NAMALWA (cell line): ENCODE data around the gene STH.

Experiments
- DNase-seq: peaks from one replicate; pipeline ENCODE4 v3.0.0-alpha.2; 2015; ENCODE audit warnings: low spot score

The STH gene

DNA sequence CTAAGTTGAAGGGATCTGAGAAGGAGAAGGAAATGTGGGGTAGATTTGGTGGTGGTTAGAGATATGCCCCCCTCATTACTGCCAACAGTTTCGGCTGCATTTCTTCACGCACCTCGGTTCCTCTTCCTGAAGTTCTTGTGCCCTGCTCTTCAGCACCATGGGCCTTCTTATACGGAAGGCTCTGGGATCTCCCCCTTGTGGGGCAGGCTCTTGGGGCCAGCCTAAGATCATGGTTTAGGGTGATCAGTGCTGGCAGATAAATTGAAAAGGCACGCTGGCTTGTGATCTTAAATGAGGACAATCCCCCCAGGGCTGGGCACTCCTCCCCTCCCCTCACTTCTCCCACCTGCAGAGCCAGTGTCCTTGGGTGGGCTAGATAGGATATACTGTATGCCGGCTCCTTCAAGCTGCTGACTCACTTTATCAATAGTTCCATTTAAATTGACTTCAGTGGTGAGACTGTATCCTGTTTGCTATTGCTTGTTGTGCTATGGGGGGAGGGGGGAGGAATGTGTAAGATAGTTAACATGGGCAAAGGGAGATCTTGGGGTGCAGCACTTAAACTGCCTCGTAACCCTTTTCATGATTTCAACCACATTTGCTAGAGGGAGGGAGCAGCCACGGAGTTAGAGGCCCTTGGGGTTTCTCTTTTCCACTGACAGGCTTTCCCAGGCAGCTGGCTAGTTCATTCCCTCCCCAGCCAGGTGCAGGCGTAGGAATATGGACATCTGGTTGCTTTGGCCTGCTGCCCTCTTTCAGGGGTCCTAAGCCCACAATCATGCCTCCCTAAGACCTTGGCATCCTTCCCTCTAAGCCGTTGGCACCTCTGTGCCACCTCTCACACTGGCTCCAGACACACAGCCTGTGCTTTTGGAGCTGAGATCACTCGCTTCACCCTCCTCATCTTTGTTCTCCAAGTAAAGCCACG is 28.3 kb downstream of the STH start:
- no peak for DNase-seq

DNA sequence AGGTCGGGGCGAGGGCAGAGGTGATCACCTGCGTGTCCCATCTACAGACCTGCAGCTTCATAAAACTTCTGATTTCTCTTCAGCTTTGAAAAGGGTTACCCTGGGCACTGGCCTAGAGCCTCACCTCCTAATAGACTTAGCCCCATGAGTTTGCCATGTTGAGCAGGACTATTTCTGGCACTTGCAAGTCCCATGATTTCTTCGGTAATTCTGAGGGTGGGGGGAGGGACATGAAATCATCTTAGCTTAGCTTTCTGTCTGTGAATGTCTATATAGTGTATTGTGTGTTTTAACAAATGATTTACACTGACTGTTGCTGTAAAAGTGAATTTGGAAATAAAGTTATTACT is 28.9 kb downstream of the STH start:
- DNase-seq = no peak

DNA sequence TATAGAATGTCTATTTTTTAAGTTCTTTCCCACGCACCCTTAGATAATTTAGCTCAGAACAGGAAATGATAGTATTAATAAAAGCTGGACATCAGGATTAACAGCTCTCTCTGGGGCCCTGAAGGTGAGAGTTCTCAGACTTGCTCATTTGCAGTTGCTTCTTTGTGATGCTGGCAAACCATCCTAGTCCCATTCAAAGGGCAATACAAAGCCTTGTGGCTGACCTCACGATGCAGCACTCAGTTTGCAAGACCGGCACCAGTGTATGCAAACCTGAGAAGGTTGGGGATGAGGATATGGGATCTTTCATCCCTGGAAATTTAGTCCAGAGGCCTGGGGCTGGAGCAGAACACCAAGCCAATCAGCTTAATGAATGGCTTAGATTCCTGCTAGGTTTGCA is 29.3 kb downstream of the STH start:
- DNase-seq = no peak

DNA sequence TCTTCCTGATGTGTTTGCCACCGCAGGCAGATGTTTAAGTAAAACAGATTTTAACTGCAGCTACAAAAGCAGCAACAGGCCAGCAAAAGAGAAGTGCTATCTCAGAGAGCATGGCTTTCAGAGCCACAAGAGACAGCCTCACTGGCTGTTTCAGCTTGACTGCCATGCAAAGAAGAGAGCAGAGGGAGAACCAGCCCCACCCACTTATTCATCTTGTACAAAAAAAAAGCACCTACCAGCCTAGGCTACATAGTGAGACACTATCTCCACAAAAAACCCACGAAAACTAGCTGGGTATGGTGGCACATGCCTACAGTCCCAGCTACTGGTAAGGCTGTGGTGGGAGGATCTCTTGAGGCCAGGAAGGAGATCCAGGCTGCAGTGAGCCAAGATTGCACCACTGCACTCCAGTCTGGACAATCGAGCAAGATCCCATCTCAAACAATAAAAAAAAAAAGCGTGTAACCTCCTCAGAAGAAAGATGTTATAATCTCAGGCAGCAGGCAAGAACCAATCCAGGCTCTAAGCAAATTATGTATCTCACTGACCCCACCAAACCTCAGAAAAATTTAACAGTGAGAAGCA is 30.0 kb downstream of the STH start:
- DNase-seq = peak; percentile 43

DNA sequence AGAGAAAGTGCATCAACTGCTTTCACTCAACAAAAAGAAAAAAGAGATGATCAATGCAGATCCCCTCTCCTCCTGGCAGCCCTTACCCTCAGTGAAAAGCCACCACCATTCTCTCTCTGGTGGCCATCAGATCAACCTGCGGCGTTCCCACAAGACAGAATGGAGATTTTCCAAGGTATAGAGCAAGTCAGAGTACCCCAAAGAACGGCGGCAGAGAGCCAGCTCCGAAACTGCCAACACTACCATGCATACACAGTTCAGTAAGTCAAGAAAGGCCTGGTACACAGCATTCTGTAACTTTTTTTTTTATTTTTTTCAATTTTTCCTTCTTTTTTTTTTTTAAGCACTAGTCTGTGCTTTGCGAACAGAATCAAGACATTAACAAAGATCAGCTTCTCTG is 30.6 kb downstream of the STH start:
- no peak for DNase-seq

DNA sequence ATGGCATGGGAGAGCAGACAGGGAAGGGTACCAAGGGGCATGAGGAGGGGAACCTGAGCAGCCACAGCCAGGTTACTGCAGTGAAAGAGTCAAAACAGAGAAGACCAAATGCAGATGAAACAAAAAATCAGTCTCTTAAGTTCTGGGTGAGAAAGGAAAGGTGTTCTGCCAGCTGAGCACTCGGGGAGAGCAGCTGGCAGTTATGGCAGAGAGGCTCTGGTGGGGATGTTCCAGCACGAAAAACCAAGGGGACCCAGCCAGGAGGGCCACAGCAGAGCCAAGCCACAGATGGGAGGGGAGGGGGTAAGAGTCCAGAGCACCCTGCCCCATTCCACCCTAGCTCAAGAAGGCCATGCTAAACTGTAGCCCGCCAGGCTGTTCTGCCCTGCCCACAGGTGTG is 31.7 kb downstream of the STH start:
- no peak for DNase-seq

DNA sequence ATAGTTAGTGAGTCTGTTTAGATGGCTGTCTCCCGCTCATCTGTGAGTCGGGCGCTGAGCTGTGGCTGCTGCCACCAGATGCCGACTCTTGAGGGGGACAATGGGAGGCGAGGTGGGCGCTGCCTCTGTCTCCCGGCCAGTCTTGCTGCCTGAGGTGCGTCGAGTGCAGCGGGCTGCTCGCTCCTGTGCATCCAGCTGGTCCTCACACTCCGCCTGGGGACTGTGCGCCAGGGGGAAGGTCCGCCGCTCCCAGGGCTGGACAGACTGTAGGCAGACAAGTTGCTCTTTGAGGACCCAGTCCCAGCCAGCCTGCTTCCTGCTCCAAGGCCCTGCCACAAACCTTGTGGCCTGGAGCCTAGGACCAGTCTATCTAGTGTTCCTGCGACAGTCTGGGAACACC is 32.4 kb downstream of the STH start:
- no peak for DNase-seq

DNA sequence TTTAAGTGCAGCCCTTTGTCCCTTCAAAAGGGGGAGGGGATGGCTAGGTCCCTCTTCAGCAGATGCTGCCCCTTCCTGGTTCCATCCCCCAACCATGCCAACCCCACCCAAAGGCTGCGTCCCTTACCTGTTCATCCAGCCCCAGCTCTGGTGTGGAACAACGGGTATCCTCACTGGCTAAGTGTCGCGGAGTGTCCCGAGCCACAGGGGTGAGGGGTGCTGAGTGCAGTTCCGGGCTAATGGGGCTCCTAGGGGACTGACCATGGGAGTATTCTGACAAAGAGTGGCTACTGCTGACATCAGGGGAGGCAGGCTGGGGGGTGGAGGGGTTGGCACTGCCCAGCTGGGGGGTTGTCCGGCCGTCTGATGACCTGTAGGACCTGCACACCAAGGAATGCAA is 32.9 kb downstream of the STH start:
- DNase-seq = no peak

DNA sequence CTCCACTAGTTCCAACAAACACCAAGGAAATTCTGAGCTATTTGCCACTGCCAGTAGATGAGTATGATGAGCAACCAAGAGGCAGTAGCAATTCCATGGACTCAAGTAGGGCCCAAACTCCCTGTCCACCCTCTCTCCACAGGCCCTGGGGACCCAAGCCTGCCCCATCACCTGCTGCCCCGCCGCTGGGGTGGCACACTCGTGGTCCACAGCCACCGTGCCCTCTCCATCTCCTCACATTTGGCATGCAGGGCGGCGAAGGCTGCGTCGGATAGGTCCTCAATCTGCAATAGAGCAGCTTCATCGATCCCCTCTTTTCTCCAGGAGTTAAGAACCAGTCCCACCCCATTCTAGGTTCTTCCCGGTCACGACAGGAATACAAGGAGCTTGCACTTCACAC is 33.9 kb downstream of the STH start:
- no peak for DNase-seq

DNA sequence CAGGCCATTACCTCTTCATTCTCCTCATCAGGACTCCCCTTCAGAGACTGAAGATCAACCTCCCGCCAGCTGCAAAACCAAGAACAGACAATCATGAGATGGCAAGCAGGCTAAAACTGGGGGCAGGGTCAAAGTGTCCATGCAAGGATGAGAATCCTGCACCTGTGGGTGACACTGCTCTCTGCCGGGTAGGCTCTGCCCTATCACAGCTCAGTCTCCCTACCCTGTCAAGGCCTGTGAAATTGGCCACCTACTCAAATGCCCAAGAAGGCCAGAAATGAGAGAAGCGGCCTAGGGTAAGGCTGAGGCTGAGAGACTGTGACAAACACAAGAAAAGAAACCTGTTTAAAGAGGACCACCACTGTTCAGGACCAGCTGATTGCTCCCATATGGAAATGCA is 34.3 kb downstream of the STH start:
- DNase-seq = no peak

DNA sequence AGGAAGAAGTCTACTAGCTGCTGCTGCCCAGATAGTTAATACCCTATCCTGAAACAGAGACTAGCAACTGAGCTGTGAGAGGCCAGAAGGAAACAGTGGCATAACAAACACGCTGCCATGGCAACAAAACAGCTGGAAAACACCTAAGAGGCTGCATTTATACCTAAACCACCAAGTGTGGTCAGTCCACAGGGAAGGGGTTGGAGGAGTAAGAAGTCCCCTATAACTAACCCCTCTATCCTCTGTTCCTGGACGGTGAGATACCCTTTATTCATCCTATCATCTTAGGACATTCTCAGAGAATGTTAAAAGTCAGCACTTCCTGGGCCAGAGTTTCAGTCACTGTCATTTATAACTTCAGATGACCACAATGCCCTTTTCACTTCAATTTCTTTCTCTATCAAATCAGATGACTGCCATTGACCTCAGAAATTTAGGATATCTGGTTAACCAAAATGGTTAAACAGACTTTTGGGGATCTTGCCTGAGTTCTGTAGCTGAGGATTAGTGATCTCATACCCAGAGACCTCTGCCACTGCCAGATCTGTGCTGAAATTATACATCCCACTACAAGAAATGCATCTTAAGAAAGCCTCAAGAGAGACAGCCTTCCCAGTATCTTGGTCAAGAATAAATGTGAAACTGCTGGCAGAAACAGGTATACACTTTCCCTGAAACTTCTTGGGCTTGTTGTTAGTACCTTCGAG is 36.2 kb downstream of the STH start:
- peak; percentile 30 for DNase-seq

DNA sequence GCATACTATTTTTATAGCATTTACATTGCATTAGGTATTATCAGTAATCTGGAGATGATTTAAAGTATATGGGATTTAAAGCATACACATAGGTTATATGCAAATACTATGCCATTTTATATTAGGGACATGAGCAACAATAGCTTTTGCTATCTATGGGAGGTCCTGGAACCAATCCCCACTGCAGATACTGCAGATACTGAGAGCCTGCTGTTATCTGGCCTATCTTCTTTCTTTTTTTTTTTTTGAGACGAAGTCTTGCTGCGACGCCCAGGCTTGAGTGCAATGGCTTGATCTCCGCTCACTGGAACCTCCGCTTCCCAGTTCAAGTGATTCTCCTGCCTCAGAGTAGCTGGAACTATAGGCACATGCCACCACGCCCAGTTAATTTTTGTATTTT is 37.4 kb downstream of the STH start:
- no peak for DNase-seq

DNA sequence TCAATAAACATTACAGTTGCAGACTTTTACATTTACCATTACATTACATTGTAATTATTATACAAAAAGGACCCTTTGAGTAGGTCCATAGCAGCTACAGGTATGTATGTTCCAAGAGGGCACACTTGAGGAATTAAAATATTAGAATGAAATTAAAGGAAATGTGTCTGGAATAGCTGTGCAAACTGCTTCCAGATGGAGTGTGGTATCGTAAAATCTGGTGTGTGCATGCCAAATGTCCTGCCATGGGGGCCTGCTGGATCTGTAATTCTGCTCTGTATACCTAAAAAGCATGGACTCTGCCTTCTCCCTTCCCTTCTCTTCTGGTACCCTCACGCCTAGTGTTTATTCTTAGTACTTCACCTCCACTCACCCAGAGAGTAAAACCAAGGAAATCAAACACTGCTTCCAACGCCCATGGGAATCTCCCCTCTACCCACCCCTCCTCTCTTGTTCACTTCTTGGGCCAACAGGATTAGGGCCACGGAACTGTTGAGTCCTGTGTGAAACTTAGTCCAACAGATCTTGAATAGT is 38.7 kb downstream of the STH start:
- DNase-seq = no peak

DNA sequence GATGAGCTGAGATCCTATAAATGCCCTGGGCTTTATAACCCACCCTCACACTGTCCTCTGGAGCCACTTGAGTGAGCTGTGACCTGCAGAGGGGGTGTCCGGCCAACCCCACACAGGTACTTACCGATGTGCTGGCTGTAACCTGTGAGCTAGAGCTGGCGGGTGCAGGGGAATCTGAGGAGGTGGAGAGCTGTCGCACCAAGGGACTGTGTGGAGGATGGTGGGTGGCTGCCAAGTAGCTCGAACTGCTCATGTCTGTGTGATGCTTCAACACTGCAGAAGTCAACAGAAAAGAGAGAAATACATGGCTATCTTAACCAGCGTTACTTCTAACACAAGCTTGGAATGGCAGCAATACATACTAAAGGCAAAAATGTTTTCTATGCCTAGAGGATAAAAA is 39.4 kb downstream of the STH start:
- DNase-seq = no peak

DNA sequence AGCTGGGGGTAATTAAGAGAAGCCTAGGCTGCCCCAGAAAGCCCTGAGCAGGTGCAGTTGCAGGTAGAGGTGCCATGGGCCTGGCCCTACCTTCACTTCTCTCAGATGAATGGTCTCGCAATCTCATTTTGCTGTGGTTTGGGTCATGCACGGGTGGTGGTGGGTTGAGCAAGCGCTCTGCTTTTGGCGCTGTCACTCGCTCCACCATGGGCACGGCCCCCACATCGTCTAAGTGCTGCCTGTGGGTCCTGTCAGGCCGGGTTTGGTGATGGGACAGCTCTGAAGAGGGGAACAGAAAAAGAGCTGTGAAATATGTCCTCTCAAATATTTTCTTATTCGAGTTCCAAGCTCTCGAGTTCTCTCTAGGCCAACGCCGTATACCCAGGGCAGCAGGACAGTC is 39.9 kb downstream of the STH start:
- DNase-seq = no peak

DNA sequence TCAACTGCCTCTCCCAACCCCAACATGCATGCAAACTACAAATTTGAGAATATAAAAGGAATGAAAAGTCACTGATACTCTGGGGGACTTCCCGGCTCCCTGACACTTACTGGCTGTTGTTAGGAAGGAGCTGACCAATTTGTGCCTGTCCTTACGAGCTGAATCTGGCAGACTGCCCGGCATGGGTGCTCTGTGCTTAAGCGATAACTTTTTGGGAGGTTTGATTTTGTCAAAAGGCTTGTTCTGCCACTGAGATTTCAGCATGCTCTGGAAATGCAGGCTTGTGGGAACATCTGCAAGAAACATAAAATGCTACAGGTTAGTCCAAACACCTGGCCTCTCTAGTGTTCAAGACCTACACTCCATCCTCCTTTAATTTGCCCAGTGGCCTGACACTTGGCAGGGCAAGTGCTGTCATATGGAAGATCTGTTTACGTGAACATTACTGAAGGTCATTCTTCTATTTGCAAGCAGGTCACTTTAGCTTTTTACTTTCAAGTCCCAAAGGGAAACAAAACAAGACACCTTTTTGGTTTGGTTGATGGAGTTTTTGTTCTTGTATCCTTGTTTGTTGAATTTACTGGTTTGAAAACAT is 40.6 kb downstream of the STH start:
- no peak for DNase-seq

DNA sequence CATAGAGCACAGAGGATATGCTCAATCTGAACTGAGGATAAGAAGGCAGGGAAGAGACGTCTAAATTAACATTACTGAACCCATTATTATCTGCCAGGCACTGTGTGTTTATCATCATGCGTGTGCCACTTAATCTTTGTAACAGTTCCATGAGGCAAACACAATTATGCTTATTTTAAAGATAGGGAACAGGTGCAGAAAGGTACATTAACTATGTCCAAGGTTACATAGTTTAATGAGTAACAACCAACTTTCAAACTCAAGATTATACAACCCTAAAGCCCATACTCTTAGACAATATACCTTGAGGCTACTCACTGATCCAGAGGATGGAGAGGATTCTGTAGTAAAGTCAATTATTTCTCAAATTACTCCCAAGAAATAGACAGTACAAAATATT is 43.2 kb downstream of the STH start:
- DNase-seq = no peak

DNA sequence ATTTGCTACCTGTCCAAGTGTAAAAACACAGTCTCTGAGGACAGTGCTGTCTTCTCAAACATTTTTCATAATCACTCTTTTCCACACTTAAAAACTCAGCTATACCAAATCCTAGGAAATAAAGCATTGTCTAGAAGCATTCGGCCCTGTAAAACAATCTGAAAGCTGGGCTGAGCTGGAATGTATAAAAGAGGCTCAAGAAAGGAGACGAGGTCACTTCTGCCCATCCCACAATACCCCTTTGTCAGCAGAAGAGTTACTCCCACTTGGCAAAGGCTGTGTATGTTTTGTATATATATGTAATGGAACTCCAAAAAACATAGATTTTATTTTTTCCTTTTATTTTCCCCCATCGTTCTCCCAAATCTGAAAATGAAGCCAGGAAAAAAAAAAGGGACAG is 43.9 kb downstream of the STH start:
- no peak for DNase-seq

DNA sequence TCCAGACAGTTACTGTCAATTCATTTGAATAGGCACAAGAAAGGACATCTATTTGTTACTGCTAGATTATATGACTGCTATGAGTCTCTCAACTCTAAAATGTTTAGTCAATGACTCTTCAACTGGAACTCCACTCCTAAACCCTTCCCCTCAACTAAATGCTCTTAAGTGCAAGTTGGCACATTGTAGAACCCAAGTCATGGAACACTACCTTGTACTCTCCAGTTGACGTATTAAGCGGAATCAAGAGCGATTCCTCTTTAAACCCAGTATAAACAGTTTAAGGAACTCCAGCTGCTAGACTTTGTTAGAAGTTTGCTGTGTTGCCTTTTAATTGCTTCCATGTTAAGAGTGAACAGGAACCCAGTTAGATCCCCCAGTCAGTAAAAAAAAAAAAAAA is 44.6 kb downstream of the STH start:
- no peak for DNase-seq

DNA sequence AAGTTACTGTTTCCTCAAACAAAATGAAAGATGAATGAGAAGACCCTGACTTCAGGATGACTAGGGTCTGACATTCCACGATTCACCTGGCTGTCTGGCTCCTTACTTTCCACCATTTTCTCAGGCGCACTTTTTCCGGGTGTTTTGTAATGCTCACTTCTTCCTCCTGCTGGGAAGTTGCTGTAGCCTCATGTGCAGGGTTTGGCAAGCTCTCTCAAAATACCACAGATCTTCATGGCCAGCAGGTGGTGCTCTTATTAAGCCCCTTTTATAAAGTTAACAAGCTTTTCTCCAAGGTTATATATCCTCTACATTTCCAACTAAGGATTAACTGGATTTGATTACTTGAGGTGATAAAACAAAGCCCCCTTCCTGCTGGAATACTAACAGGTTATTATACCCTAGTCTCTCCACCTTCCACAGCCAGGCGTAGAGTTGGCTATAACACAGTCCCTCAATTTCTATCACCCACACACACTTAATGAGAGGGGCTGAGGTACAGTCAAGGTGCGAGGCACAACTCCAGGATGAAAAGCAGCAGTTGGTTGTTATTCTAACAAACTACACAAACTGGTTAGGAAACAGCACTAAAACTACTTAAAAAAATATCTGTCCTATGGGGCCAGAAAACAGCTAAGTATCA is 45.4 kb downstream of the STH start:
- DNase-seq = peak; percentile 80

DNA sequence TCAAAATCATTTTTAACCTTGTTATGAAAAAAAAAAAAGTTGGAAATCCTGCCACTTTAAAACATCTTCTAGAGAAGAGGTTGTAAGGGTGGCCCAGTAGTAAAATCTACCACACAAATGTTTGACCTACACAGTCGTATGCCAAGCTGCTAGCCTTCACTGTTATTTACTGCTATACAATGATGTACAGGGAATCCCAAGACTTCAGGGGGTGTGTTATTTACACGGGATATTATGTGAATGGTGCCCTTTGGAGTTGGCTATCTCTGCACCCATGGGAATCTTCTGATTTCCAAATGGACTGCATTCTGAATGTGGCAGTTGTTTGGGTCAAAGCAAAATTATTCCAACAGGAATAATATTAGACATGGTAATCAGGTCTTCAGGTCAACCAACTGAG is 45.9 kb downstream of the STH start:
- DNase-seq = no peak

DNA sequence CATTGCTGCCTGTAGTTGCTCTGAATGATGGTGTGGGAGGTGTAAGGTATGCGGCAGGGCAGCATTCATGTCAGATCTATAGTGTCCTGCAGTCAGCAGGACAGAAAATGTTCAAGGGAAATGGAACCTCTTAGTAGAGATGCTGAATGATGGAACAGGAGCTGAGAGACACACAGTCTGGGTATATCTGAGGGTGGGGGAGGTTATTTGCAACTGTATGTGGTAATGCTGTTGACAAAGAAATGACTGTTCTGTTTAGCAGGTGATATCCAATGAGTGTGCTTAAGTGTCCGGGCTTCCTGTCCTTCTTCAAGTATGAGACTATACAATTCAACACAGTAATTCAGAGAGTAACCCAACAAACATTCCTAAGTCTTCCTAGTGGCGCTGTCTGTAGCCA is 46.6 kb downstream of the STH start:
- no peak for DNase-seq
